HEK293T (cell line): ENCODE results near the gene ACYP1.

Source experiments
- ARNT ChIP-seq: fragments of 450-650 bp; IDR thresholded peaks from 2 replicates; pipeline ENCODE4 v1.6.1; 2017; ENCODE audit warnings: mild to moderate bottlenecking
- BHLHE40 ChIP-seq: fragments of 450-650 bp; IDR thresholded peaks from 2 replicates; pipeline ENCODE4 v1.6.1; 2016; ENCODE audit warnings: mild to moderate bottlenecking, moderate library complexity, borderline replicate concordance
- CTBP1 ChIP-seq: fragments of 450-650 bp; IDR thresholded peaks from 2 replicates; pipeline ENCODE4 v1.6.1; 2016; ENCODE audit warnings: borderline replicate concordance
- ELF4 ChIP-seq: fragments of 450-650 bp; IDR thresholded peaks from 2 replicates; pipeline ENCODE4 v1.6.1; 2017; ENCODE audit warnings: antibody characterized with exemption
- FOXM1 ChIP-seq: fragments of 450-650 bp; IDR thresholded peaks from 2 replicates; pipeline ENCODE4 v1.6.1; 2017; ENCODE audit warnings: mild to moderate bottlenecking, borderline replicate concordance
- HDGF ChIP-seq: fragments of 450-650 bp; IDR thresholded peaks from 2 replicates; pipeline ENCODE4 v1.6.1; 2017; ENCODE audit warnings: antibody characterized with exemption, borderline replicate concordance
- L3MBTL2 ChIP-seq: fragments of 450-650 bp; conservative IDR thresholded peaks from 2 replicates; pipeline ENCODE4 v1.6.1; 2016; ENCODE audit warnings: mild to moderate bottlenecking
- TARDBP ChIP-seq: fragments of 450-650 bp; IDR thresholded peaks from 2 replicates; pipeline ENCODE4 v1.6.1; 2016
- ZNF384 ChIP-seq: fragments of 450-650 bp; IDR thresholded peaks from 2 replicates; pipeline ENCODE4 v1.6.1; 2016
- TF ChIP-seq, protein P1 (sequence below): fragments of 450-650 bp; IDR thresholded peaks from 2 replicates; pipeline ENCODE4 v1.6.1; 2016

GRCh38 chr14:75101491-75101890 lies 37.7 kb upstream of the ACYP1 start:
- TF ChIP-seq FOXM1 (no peak), CTBP1 (no peak), L3MBTL2 (no peak), HDGF (no peak), BHLHE40 (no peak), ARNT (no peak), ELF4 (no peak), TARDBP (no peak), ZNF384 (no peak)
- TF ChIP-seq, protein P1, sequence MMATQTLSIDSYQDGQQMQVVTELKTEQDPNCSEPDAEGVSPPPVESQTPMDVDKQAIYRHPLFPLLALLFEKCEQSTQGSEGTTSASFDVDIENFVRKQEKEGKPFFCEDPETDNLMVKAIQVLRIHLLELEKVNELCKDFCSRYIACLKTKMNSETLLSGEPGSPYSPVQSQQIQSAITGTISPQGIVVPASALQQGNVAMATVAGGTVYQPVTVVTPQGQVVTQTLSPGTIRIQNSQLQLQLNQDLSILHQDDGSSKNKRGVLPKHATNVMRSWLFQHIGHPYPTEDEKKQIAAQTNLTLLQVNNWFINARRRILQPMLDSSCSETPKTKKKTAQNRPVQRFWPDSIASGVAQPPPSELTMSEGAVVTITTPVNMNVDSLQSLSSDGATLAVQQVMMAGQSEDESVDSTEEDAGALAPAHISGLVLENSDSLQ = no peak
